C4-2B (cell line): ENCODE data around the gene P2RY8.
"Not testable (repeated sequence)": the region's sequence is repeated elsewhere in the genome, so short reads cannot be mapped to it uniquely, and the experiment has no call there.

Experiments
- H3K27ac ChIP-seq: fragments of 450-650 bp; 2 replicates; pipeline ENCODE4 v1.5.1; 2017
- CTCF ChIP-seq: fragments of 450-650 bp; conservative IDR thresholded peaks from 2 replicates; pipeline ENCODE4 v1.5.1; 2017; ENCODE audit warnings: mild to moderate bottlenecking
- ZFX ChIP-seq: fragments of 450-650 bp; IDR thresholded peaks from 2 replicates; pipeline ENCODE4 v1.6.1; 2017

Gene P2RY8

DNA sequence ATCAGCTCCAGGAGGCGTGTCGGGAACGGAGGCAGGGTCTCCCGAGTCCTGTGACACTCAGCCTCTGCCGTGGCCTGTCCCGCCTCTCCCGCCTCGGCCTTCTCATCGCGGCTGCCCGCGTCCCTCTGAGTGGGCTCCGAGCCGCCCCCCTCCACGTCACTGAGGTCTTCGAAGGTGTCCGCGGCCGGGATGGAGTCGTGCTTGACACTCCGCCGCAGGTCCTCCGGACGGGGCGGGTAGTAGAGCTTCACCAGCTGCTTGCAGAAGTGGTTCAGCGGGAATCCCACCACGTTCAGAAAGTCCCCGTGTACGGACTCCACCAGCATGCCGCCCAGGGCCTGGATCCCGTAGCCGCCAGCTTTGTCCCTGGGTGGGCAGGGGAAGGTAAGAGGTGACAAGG lies 109.2 kb downstream of the P2RY8 start:
- TF ChIP-seq ZFX (no peak), CTCF (no peak)
- H3K27ac ChIP-seq, result no peak overlapping the region

GRCh38 chrX:1426321-1426720 lies 110.7 kb downstream of the P2RY8 start:
- not testable (repeated sequence) for H3K27ac ChIP-seq

GRCh38 chrX:1425381-1425780 lies 111.6 kb downstream of the P2RY8 start:
- TF ChIP-seq ZFX (no peak), CTCF (no peak)
- no peak overlapping the region for H3K27ac ChIP-seq

GRCh38 chrX:1424147-1424851 lies 112.7 kb downstream of the P2RY8 start:
- TF ChIP-seq CTCF, result no peak
- TF ChIP-seq ZFX, result no peak
- no peak overlapping the region for H3K27ac ChIP-seq

DNA sequence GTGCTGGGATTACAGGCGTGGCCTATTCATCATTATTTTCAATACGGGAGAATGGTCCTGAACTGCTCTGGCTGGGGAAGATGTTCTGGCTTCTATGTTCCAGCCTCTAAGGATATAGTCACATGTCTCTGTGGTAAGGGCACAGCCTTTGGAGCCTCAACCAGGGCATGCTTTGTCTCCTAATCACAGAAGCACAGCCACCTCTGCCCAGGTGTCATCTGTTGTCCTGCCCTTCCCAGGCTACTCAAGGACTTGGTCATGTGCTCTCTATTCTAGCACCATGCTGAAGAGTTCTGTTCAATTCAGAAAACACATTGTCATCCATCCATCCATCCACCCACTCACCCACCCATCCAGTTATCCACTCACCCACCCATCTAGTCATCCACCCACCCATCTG lies 113.8 kb downstream of the P2RY8 start:
- TF ChIP-seq CTCF (no peak), ZFX (no peak)
- no peak overlapping the region for H3K27ac ChIP-seq

- TF ChIP-seq ZFX, result no peak
Measured at GRCh38 chrX:1422135-1422465, 114.9 kb downstream of the P2RY8 start.

DNA sequence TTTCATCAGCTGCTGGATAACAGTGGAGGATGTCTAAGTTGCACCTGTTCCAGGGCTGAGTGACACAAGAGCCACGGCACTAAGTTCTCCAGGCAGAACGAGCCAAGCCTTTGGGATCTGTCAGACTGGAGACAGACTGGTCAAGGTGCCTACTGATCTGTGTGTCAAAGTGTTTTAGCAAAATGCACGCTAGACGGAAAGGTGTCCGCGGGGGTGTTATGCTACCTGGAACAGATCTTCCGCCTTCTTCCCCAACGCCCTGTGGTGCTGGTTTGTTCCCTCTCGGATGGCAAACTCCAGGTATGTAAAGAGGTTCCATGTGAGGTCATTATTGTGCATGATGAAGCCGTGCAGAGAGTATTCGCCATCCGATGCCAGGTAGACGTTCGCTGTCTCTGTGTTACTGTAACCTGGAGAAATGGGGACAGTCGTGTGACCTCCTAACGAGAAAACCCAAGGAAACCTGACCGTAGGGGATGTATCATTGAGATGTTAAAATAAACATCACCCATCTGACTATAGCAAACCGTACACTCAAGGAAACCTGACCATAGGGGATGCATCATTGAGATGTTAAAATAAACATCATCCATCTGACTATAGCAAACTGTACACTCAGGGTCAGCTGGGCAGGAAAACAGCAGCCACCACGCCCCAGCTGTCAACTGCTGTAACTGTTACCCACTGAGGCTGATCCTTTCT lies 115.4 kb downstream of the P2RY8 start:
- TF ChIP-seq ZFX (no peak), CTCF (no peak)
- no peak overlapping the region for H3K27ac ChIP-seq

More at GRCh38 chrX:1422135-1422465, 114.9 kb downstream of the P2RY8 start:
- H3K27ac ChIP-seq, result no peak overlapping the region

DNA sequence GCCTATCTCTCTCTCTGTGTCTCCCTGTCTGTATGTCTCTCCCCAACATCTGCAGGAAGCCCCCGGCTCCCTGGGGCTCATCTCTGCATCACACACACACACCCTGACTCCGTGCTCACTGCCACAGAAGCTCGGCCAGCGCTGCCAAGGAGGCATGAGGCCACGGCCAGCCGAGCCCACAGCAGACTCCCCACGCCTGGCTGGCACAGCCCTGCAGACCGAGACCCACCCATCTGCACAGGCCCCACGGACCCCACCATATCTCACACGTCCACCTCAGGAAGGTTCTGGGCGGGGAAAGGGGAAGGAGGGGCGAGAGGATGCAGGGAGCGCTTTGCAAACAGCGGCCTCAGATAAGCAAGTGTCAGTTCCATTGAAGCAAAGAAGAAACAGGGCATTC lies 116.6 kb downstream of the P2RY8 start:
- TF ChIP-seq CTCF (no peak), ZFX (no peak)
- no peak overlapping the region for H3K27ac ChIP-seq
